BE2C (cell line): ENCODE measurements around the gene WDR72.

Experiments
- DNase-seq: peaks from one replicate; pipeline ENCODE4 v3.0.0-alpha.2; 2020
- H3K27me3 ChIP-seq: fragments of 250-450 bp; sonication (Bioruptor Pico); 2 replicates; pipeline ENCODE4 v1.5.1; 2020; ENCODE audit warnings: mild to moderate bottlenecking
- H3K36me3 ChIP-seq: fragments of 250-450 bp; sonication (Bioruptor Pico); 2 replicates; pipeline ENCODE4 v1.5.1; 2020; ENCODE audit warnings: mild to moderate bottlenecking
- H3K4me1 ChIP-seq: fragments of 250-450 bp; sonication (Bioruptor Pico); 2 replicates; pipeline ENCODE4 v1.5.1; 2020
- H3K4me3 ChIP-seq: 2 replicates; pipeline ENCODE4 v1.5.1; 2011; ENCODE audit warnings: low read depth, low read length
- H3K9me3 ChIP-seq: fragments of 250-450 bp; sonication (Bioruptor Pico); 2 replicates; pipeline ENCODE4 v1.5.1; 2020
- CTCF ChIP-seq: IDR thresholded peaks from 2 replicates; pipeline ENCODE4 v1.5.1; 2012; ENCODE audit warnings: mild to moderate bottlenecking, low read depth, low read length

Gene WDR72

GRCh38 chr15:53611145-53611920, 148.1 kb downstream of the WDR72 start:
- no peak for DNase-seq
- H3K27me3 ChIP-seq, result no peaks in the 10 kb centered on the region
- H3K4me3 ChIP-seq, result no peak overlapping the region
- no peaks in the 10 kb centered on the region for H3K4me1 ChIP-seq
- H3K9me3 ChIP-seq, result no peaks in the 10 kb centered on the region
- TF ChIP-seq CTCF, result no peak
- H3K36me3 ChIP-seq, result no peaks in the 10 kb centered on the region

GRCh38 chr15:53591041-53591440, 168.4 kb downstream of the WDR72 start:
- Histone ChIP-seq H3K4me3 (no peak overlapping the region), H3K9me3 (no peaks in the 10 kb centered on the region), H3K36me3 (no peaks in the 10 kb centered on the region), H3K27me3 (0 out of 2 replicates have a peak, but pooled peaks cover 4% of the 10 kb centered on the region), H3K4me1 (no peaks in the 10 kb centered on the region)
- no peak for DNase-seq
- TF ChIP-seq CTCF, result no peak

GRCh38 chr15:53590380-53590779, 169.1 kb downstream of the WDR72 start:
- Histone ChIP-seq H3K9me3 (no peaks in the 10 kb centered on the region), H3K4me3 (no peak overlapping the region), H3K27me3 (peaks cover 4% of the 10 kb centered on the region; the same call in 1 of the 2 replicates), H3K4me1 (no peaks in the 10 kb centered on the region), H3K36me3 (no peaks in the 10 kb centered on the region)
- DNase-seq, result no peak
- TF ChIP-seq CTCF, result no peak

- no peak overlapping the region for H3K4me3 ChIP-seq
- H3K4me1 ChIP-seq, result no peaks in the 10 kb centered on the region
- peaks cover 4% of the 10 kb centered on the region; the same call in 1 of the 2 replicates for H3K27me3 ChIP-seq
- no peaks in the 10 kb centered on the region for H3K36me3 ChIP-seq
- no peaks in the 10 kb centered on the region for H3K9me3 ChIP-seq
- DNase-seq, result no peak
- TF ChIP-seq CTCF, result no peak
These were observed 169.9 kb downstream of the WDR72 start for GRCh38 chr15:53589520-53590057.

- no peaks in the 10 kb centered on the region for H3K9me3 ChIP-seq
- no peak for DNase-seq
- H3K27me3 ChIP-seq, result peaks cover 4% of the 10 kb centered on the region; the same call in 1 of the 2 replicates
- no peak overlapping the region for H3K4me3 ChIP-seq
- H3K4me1 ChIP-seq, result no peaks in the 10 kb centered on the region
- TF ChIP-seq CTCF, result no peak
- H3K36me3 ChIP-seq, result no peaks in the 10 kb centered on the region
These were observed 170.7 kb downstream of the WDR72 start for GRCh38 chr15:53588773-53589172.

GRCh38 chr15:53586799-53587198, 172.7 kb downstream of the WDR72 start:
- H3K9me3 ChIP-seq, result no peaks in the 10 kb centered on the region
- no peak overlapping the region for H3K4me3 ChIP-seq
- peak; percentile 45 for DNase-seq
- peaks cover 4% of the 10 kb centered on the region; the same call in 1 of the 2 replicates for H3K27me3 ChIP-seq
- no peaks in the 10 kb centered on the region for H3K4me1 ChIP-seq
- no peaks in the 10 kb centered on the region for H3K36me3 ChIP-seq
- peak; percentile 64 for TF ChIP-seq CTCF
